ENCODE measurements around the gene DPYSL4.

- no peak for TF ChIP-seq CTCF (IDR thresholded peaks at IDR 0.05)
- TF ChIP-seq POLR2A (IDR thresholded peaks at IDR 0.05): no peak
Observed at GRCh38 chr10:132189810-132190422, 3.2 kb downstream of the DPYSL4 start.

All from right lobe of liver (tissue), 4 donors.